Body of pancreas (tissue), 4 donors: ENCODE measurements around the gene PPP6R2. TPM values are rescaled to one million over a fixed set of nuclear protein-coding genes. Genes with fewer than 3 reads are reported as not detected.
A peak's percentile ranks its signal among the peaks of the same experiment; 100 is the strongest.

ENCODE experiments used
- ATAC-seq: fragments of 150-250 bp; one replicate; pipeline ENCODE4 v1.9.1; 2016
- DNase-seq, 4 donors: peaks; one replicate each; pipeline ENCODE4 v3.0.0-alpha.2; 2019
- H3K27ac ChIP-seq, 4 donors: fragments of 200-600 bp; sonication (generic); 1 replicate in 3 of 4; 2 replicates in 1 of 4; pipeline versions ENCODE4 v1.5.1 to v1.6.1; 2016 to 2019; ENCODE audit warnings: mild to moderate bottlenecking in 1 of 4, mixed read lengths in 1 of 4, moderate library complexity in 1 of 4
- H3K27me3 ChIP-seq, 2 donors: fragments of 200-600 bp; sonication (generic); one replicate each; pipeline ENCODE4 v1.6.0; 2016; ENCODE audit warnings: mild to moderate bottlenecking in 1 of 2
- H3K36me3 ChIP-seq, 2 donors: fragments of 200-600 bp; sonication (generic); replicated peaks in 1 of 2; 2 replicates each; pipeline ENCODE4 v1.5.1; 2016; ENCODE audit warnings: low read depth in 2 of 2; ENCODE audit not compliant: insufficient read depth in 1 of 2
- H3K4me1 ChIP-seq: fragments of 200-600 bp; sonication (generic); one replicate; pipeline ENCODE4 v1.6.0; 2016
- H3K4me3 ChIP-seq, 2 donors: fragments of 200-600 bp; sonication (generic); 1 replicate in 1 of 2; 2 replicates in 1 of 2; pipeline ENCODE4 v1.5.1; 2016 to 2019
- H3K9me3 ChIP-seq, 3 donors: fragments of 200-600 bp; sonication (generic); 1 replicate in 2 of 3; 2 replicates in 1 of 3; pipeline ENCODE4 v1.5.1; 2016
- POLR2A ChIP-seq, 3 donors: fragments of 450-650 bp; IDR thresholded peaks; one replicate each; pipeline ENCODE4 v1.6.1; 2016; ENCODE audit warnings: antibody characterized with exemption in 3 of 3, mild to moderate bottlenecking in 2 of 3
- WGBS, 2 donors: methylation state at CpG; one replicate each; pipeline ENCODE4 v1.1.5; 2017; 5-methylcytosine and 5-hydroxymethylcytosine counted together
- intact Hi-C: fragments of 100-400 bp; cut with DNase I; formaldehyde crosslinking; loops from one replicate; pipeline ENCODE4 v1.15.1; 2023
- total RNA-seq, 2 donors: library from RNA; depleted of rRNA; stranded (reverse); fragments of >200 nt; gene quantifications; one replicate each; pipeline ENCODE4 v1.1.0, GENCODE V29; 2016
- TF ChIP-seq, protein P1 (sequence below), 7 experiments: fragments of 450-650 bp in 4 of 7; fragments of 200-600 bp in 3 of 7; sonication (generic) in 3 of 7; IDR thresholded peaks; one replicate each; pipeline ENCODE4 v1.5.1; 2016 to 2019; ENCODE audit warnings: antibody characterized with exemption in 7 of 7

The PPP6R2 gene
- total RNA-seq, 2 donors from 2014 or later: 48.8 to 53.4 TPM

DNA sequence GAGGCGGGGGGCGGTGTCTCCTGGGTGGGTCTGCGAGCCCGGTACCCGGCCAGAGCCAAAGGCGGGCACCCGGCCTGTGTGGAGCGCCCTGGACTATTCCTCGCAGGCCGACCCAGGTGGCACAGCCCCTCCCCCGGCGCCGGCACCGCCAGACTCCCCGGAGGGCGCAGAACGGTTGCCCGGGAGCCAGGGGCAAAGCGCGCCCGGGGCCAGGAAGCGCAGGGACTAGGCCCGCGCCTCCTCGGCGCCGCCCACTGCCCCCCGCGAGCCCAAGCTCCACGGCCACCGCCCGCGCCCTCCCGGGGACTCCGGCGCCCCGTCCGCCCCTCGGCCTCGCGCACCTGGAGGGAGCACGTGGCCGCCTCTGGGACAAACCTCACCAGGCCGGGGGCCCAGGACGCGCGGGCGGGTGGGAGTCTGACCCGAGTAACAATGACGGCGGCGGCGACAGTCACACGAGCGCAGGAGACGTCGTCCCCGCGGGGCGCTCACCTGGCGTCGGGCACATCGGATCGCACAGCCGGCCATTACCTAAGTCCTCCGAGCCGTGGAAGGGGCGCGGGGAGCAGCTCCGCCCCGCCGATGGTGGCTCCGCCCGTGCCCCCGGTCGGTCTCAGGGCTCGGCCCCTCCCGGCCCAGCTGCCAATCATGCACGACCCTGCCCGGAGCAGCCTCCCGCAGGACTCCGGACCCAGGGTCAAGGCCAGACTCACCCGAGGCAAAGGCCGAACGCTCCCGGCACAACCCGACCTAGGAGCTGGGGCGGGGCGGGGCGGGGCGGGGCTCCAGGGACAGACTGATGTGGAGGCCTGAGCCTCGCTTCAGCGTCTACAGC, 43.1 kb upstream of the PPP6R2 start:
- peak overlapping the region in 3 of 4 donors; percentile 56 to 91 (median 89) for H3K27ac ChIP-seq
- H3K9me3 ChIP-seq: no peaks in the 10 kb centered on the region
- no peak overlapping the region for H3K4me3 ChIP-seq
- TF ChIP-seq, protein P1, sequence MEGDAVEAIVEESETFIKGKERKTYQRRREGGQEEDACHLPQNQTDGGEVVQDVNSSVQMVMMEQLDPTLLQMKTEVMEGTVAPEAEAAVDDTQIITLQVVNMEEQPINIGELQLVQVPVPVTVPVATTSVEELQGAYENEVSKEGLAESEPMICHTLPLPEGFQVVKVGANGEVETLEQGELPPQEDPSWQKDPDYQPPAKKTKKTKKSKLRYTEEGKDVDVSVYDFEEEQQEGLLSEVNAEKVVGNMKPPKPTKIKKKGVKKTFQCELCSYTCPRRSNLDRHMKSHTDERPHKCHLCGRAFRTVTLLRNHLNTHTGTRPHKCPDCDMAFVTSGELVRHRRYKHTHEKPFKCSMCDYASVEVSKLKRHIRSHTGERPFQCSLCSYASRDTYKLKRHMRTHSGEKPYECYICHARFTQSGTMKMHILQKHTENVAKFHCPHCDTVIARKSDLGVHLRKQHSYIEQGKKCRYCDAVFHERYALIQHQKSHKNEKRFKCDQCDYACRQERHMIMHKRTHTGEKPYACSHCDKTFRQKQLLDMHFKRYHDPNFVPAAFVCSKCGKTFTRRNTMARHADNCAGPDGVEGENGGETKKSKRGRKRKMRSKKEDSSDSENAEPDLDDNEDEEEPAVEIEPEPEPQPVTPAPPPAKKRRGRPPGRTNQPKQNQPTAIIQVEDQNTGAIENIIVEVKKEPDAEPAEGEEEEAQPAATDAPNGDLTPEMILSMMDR (IDR thresholded peaks at IDR 0.05): no peak
- no peak for TF ChIP-seq POLR2A (IDR thresholded peaks at IDR 0.05)
- H3K4me1 ChIP-seq: peaks cover 96% of the 10 kb centered on the region
- WGBS, 2 donors: 49 to 80% methylated on average over 6 to 84 of the region's 93 CpGs
- ATAC-seq: no peak
- intact Hi-C loops: no loop called here
- DNase-seq: no peak
- no peaks in the 10 kb centered on the region for H3K36me3 ChIP-seq
- no peaks in the 10 kb centered on the region for H3K27me3 ChIP-seq

DNA sequence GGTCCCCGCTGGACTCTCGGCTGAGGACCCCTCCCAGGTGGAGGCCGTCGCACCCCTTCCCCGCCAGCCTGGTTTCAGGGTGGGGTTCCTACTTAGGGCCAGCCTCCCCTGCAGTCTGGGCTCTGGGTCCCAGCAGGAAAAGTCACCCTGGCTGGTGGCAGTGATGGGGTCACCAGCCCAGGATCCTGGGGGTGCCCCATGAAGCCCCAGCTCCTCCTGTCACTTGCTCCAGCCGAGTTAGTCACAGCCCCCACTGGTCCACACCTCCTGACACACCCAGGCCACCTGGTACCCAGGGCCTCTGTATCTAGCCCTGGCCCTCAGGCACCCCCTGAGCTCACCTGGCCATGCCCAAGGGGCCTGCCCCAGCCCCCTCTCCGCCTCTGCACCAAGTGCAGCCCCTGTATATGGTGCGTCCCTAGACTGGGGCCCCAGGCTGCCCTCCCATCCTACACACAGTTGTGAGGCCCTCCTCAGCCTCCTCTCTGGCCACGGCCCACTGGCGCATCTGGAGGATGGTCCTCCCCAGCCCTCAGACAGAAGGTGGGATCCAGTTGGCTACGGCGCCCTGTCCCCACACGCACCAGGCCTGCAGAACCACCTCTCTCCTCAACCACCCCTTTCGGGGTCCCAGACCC, 42.4 kb upstream of the PPP6R2 start:
- no peaks in the 10 kb centered on the region for H3K36me3 ChIP-seq
- peak overlapping the region in 3 of 4 donors; percentile 85 to 91 (median 89) for H3K27ac ChIP-seq
- no peak for TF ChIP-seq POLR2A (IDR thresholded peaks at IDR 0.05)
- TF ChIP-seq, protein P1 (IDR thresholded peaks at IDR 0.05): no peak
- intact Hi-C loops: no loop called here
- no peak for ATAC-seq
- 91 to 95% methylated on average over 8 to 14 of the region's 14 CpGs for WGBS, 2 donors
- peaks cover 97% of the 10 kb centered on the region for H3K4me1 ChIP-seq
- H3K9me3 ChIP-seq: no peaks in the 10 kb centered on the region
- no peaks in the 10 kb centered on the region for H3K27me3 ChIP-seq
- H3K4me3 ChIP-seq: no peak overlapping the region
- no peak for DNase-seq

DNA sequence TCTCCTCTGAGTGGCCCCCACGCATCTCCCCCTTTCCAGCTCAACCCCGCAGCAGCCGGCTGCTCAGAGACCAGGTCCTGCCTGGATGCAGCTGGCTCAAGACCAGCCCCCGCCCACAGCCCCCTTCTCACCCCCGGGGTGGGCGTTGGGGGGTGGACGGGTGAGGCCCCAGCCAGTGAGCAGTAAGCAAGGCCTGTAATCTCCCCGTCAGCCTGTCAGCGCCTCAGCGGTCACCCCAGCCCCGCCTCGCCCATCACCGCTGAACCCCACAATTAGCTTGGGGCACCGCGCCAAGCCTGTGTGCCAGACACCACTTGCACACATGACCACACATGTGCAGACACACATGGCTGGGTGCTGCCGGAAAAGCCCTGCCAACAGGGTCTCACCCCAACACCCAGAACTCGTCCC, 41.5 kb upstream of the PPP6R2 start:
- DNase-seq (no peak), ATAC-seq (no peak)
- WGBS, 2 donors: 66 to 80% methylated on average over 1 to 15 of the region's 17 CpGs
- no peaks in the 10 kb centered on the region for H3K27me3 ChIP-seq
- no peak overlapping the region for H3K4me3 ChIP-seq
- H3K9me3 ChIP-seq: no peaks in the 10 kb centered on the region
- intact Hi-C loops: no loop called here
- TF ChIP-seq POLR2A (IDR thresholded peaks at IDR 0.05): no peak
- TF ChIP-seq, protein P1 (IDR thresholded peaks at IDR 0.05): no peak
- peak overlapping the region in 3 of 4 donors; percentile 85 to 91 (median 89) for H3K27ac ChIP-seq
- H3K36me3 ChIP-seq: no peaks in the 10 kb centered on the region
- H3K4me1 ChIP-seq: peaks cover 95% of the 10 kb centered on the region

DNA sequence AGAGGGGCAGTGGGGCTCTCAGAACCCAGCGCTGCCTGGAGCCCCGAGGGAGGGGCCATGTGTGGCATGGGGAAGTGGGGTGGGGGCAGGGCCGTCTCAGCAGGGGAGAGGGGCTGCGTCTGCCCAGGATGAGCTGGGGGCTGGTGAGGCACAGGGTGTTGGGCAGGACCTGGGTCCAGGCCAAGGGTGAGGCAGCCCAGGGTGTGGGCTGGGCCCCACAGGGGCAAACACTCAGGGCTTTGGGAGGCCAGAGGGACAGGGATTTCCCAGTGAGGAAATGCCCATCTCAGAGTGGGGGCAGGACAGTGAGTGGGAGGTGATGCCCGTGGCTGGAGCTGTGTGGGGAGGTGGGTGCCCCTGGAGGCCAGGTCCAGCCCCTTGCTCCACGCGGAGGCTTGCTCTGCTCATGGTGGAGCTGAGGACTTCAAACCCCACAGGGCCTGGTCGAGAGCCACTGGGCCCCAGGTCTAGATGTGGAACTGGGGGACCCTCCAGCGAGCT, 41.0 kb upstream of the PPP6R2 start:
- TF ChIP-seq, protein P1 (IDR thresholded peaks at IDR 0.05): no peak
- TF ChIP-seq POLR2A (IDR thresholded peaks at IDR 0.05): no peak
- H3K9me3 ChIP-seq: no peaks in the 10 kb centered on the region
- DNase-seq (peak in 2 of 4 donors; percentile 36 to 45), ATAC-seq (no peak)
- no peaks in the 10 kb centered on the region for H3K36me3 ChIP-seq
- H3K4me1 ChIP-seq: peaks cover 90% of the 10 kb centered on the region
- no peaks in the 10 kb centered on the region for H3K27me3 ChIP-seq
- 38 to 52% methylated on average over 4 to 9 of the region's 9 CpGs for WGBS, 2 donors
- peak overlapping the region in 3 of 4 donors; percentile 85 to 91 (median 89) for H3K27ac ChIP-seq
- no peak overlapping the region for H3K4me3 ChIP-seq
- intact Hi-C loops: no loop called here
